ENCODE data around the gene NCCRP1. TPM values are rescaled to one million over a fixed set of nuclear protein-coding genes. Genes with fewer than 3 reads are reported as not detected.
A peak's percentile ranks its signal among the peaks of the same experiment; 100 is the strongest.

NCCRP1 gene
- total and polyA plus RNA-seq, 8 donors, result 0.37 to 40.6 TPM; not detected in 6

DNA sequence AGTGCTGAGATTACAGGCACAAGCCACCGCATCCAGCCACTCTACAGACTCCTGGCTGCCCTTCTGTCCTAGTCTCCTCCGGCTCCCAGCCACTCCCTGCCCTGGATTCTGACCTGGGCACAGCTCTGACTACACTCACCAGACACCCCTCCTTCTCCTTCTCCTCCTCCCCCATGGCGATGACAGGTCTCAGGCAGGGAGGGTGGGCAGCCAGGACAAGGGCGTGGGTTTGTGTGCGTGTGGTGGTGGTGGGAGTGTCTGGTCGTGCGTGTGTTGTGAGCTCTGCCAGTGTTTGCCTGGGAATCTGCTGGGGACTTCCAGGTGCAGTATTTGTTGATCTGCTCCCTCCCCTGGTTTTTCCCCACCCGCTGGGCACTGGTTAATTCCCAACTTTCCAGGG, 3.0 kb upstream of the NCCRP1 start:
- intact Hi-C loops (cut with DNase I; ENCODE audit: low total_unique reads), result no loop called here
- DNase-seq, result peak; percentile 61 to 62
- 20 to 29% (median 24%) methylated on average over 4 to 8 of the region's 8 CpGs for WGBS, 5 donors
- peaks cover 7 to 25% (median 23%) of the 10 kb centered on the region in 4 donors for H3K4me1 ChIP-seq
- H3K4me3 ChIP-seq, result no peak overlapping the region
- H3K9me3 ChIP-seq, result no peaks in the 10 kb centered on the region
- no peak for TF ChIP-seq EP300 (IDR thresholded peaks at IDR 0.05)
- TF ChIP-seq, protein P1, sequence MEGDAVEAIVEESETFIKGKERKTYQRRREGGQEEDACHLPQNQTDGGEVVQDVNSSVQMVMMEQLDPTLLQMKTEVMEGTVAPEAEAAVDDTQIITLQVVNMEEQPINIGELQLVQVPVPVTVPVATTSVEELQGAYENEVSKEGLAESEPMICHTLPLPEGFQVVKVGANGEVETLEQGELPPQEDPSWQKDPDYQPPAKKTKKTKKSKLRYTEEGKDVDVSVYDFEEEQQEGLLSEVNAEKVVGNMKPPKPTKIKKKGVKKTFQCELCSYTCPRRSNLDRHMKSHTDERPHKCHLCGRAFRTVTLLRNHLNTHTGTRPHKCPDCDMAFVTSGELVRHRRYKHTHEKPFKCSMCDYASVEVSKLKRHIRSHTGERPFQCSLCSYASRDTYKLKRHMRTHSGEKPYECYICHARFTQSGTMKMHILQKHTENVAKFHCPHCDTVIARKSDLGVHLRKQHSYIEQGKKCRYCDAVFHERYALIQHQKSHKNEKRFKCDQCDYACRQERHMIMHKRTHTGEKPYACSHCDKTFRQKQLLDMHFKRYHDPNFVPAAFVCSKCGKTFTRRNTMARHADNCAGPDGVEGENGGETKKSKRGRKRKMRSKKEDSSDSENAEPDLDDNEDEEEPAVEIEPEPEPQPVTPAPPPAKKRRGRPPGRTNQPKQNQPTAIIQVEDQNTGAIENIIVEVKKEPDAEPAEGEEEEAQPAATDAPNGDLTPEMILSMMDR (IDR thresholded peaks at IDR 0.05), result no peak
- TF ChIP-seq POLR2AphosphoS5 (IDR thresholded peaks at IDR 0.05), result no peak
- TF ChIP-seq POLR2A (IDR thresholded peaks at IDR 0.05), result no peak
- peaks cover 0 to 50% (median 30%) of the 10 kb centered on the region in 3 donors for H3K27me3 ChIP-seq
- H3K27ac ChIP-seq, result no peak overlapping the region
- no peaks in the 10 kb centered on the region for H3K36me3 ChIP-seq

- intact Hi-C loops (cut with DNase I; ENCODE audit: low total_unique reads), result no loop called here
- Histone ChIP-seq H3K36me3 (no peaks in the 10 kb centered on the region), H3K27ac (no peak overlapping the region), H3K4me1 (peaks cover 7 to 25% (median 23%) of the 10 kb centered on the region in 4 donors), H3K4me3 (no peak overlapping the region), H3K27me3 (peaks cover 0 to 60% (median 33%) of the 10 kb centered on the region in 3 donors), H3K9me3 (no peaks in the 10 kb centered on the region)
- peak in 1 of 2 donors; percentile 60 for DNase-seq
- no peak for TF ChIP-seq POLR2AphosphoS5 (IDR thresholded peaks at IDR 0.05)
- TF ChIP-seq, protein P1 (IDR thresholded peaks at IDR 0.05), result no peak
- TF ChIP-seq POLR2A (IDR thresholded peaks at IDR 0.05), result no peak
- no peak for TF ChIP-seq EP300 (IDR thresholded peaks at IDR 0.05)
- 46 to 54% (median 49%) methylated on average over 8 to 9 of the region's 9 CpGs for WGBS, 5 donors
These were observed 1.8 kb upstream of the NCCRP1 start for GRCh38 chr19:39194832-39195542.

- Histone ChIP-seq H3K4me3 (no peak overlapping the region), H3K36me3 (no peaks in the 10 kb centered on the region), H3K27ac (no peak overlapping the region), H3K9me3 (no peaks in the 10 kb centered on the region), H3K27me3 (peaks cover 0 to 68% (median 41%) of the 10 kb centered on the region in 3 donors), H3K4me1 (peaks cover 7 to 25% (median 23%) of the 10 kb centered on the region in 4 donors)
- 23 to 40% (median 33%) methylated on average over 7 to 9 of the region's 9 CpGs for WGBS, 5 donors
- intact Hi-C loops (cut with DNase I; ENCODE audit: low total_unique reads), result no loop called here
- DNase-seq, result peak; percentile 37 to 61
- TF ChIP-seq, protein P1 (IDR thresholded peaks at IDR 0.05), result no peak
- TF ChIP-seq POLR2AphosphoS5 (IDR thresholded peaks at IDR 0.05) (no peak), POLR2A (IDR thresholded peaks at IDR 0.05) (no peak), EP300 (IDR thresholded peaks at IDR 0.05) (no peak)
These were observed 1.0 kb upstream of the NCCRP1 start for GRCh38 chr19:39195755-39196154.

GRCh38 chr19:39196320-39196719, 444 bp upstream of the NCCRP1 start:
- H3K9me3 ChIP-seq, result no peaks in the 10 kb centered on the region
- no peak overlapping the region for H3K27ac ChIP-seq
- no peak overlapping the region for H3K4me3 ChIP-seq
- H3K27me3 ChIP-seq, result peaks cover 0 to 74% (median 42%) of the 10 kb centered on the region in 3 donors
- intact Hi-C loops (cut with DNase I; ENCODE audit: low total_unique reads), result no loop called here
- no peaks in the 10 kb centered on the region for H3K36me3 ChIP-seq
- H3K4me1 ChIP-seq, result peaks cover 7 to 25% (median 23%) of the 10 kb centered on the region in 4 donors
- WGBS, 5 donors, result 34 to 65% (median 49%) methylated on average over 7 of the region's 7 CpGs
- no peak for DNase-seq
- TF ChIP-seq EP300 (IDR thresholded peaks at IDR 0.05) (no peak), POLR2AphosphoS5 (IDR thresholded peaks at IDR 0.05) (no peak), POLR2A (IDR thresholded peaks at IDR 0.05) (no peak)
- TF ChIP-seq, protein P1 (IDR thresholded peaks at IDR 0.05), result no peak
